GM20000 (cell line): ENCODE results near the gene WSCD2.

Experiments
- DNase-seq: peaks from one replicate; pipeline ENCODE4 v3.0.0; 2012; ENCODE audit warnings: low spot score
- CTCF ChIP-seq: IDR thresholded peaks from 2 replicates; pipeline ENCODE4 v1.5.1; 2012; ENCODE audit warnings: mild to moderate bottlenecking, control low read depth; ENCODE audit errors: extremely low read depth, missing control alignments

WSCD2 gene

DNA sequence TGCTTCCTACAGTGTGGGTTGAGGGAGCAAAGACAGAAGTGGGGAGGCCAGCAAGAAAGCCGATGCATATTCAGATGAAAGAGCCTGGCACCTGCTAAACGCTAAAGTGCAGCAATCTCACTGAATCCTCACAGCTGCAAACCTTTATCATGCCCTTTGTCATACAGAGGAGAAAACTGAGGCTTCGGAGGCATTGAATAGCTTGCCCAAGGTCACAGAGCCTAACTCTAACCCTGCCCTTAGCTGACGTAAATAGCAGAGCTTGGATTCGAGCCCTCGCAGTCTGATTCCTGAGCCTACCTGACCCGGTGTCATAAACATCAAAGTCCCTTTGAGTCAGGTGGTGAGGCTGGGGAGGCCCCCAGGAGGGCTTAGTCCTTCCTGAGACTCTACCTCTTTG is 155.1 kb downstream of the WSCD2 start:
- TF ChIP-seq CTCF = no peak
- DNase-seq = no peak

GRCh38 chr12:108285016-108285415 is 155.9 kb downstream of the WSCD2 start:
- no peak for DNase-seq

DNA sequence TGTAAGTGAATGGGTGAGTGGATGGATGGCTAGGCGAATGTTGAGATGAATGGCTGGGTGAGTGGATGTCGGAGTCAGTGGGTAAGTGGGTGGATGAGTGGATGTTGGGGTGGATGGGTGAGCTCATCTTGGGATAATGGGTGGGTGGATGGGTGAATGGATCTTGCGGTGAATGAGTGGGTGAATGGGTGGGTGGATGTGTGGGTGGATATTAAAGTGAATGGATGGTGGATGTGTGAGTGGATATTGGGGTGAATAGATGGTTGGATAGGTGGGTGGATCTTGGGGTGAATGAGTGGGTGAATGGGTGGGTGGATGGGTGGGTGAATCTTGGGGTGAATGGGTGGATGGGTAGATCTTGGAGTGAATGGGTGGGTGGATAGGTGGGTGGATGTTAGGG is 158.1 kb downstream of the WSCD2 start:
- no peak for DNase-seq
- no peak for TF ChIP-seq CTCF

More at GRCh38 chr12:108285016-108285415, 155.9 kb downstream of the WSCD2 start:
- TF ChIP-seq CTCF = no peak

GRCh38 chr12:108289350-108290161 is 160.5 kb downstream of the WSCD2 start:
- no peak for DNase-seq
- no peak for TF ChIP-seq CTCF

DNA sequence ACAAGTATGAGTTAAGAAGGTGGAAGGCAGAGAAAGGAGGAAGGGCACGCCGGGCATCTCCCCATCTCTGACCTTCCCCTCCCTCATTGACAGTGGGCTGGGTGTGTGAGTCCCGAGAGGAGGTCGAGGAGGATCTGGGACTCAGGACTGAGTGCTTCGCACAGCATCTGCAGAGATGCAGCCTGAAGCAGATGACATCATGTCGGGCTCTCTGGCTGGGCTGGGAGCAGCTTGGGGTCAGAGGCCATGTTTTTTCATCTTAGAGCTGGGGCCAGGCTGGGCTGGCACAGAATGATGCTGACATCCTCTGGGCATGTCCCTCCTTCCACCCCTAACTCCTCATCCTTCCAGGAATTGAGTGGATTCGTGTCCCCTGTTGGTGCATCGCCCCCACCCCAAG is 166.6 kb downstream of the WSCD2 start:
- no peak for DNase-seq
- TF ChIP-seq CTCF = no peak

- no peak for DNase-seq
- TF ChIP-seq CTCF = no peak
These were observed 167.9 kb downstream of the WSCD2 start for GRCh38 chr12:108296945-108297344.

GRCh38 chr12:108297424-108297823 is 168.3 kb downstream of the WSCD2 start:
- TF ChIP-seq CTCF = no peak
- DNase-seq = no peak
